COR-L47 (cell line): ENCODE results near the gene ALOXE3.

ENCODE experiments used
- DNase-seq: peaks from one replicate; lab custom pipeline; 2025; lab: John Stamatoyannopoulos, UW

The ALOXE3 gene

DNA sequence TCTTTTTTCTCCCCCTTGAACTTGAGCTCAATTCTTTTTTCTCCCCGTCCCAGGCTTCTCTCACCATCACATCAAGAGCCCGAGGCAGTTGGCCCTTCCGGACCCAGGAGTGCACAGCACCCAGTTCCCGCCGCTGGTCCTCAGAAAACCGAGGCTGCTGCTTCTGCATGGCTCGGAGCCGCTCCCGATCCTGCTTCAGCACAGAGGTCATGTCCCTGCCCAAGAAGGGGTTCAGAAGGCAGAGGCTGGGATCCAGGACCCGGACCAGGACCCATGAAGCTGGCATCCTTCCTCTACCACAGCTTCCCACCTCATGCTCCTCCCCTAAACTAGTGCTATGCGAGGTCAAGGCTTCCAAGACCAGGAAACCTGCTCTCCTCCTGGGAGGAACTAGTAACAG is 23.4 kb upstream of the ALOXE3 start:
- no peak for DNase-seq

DNA sequence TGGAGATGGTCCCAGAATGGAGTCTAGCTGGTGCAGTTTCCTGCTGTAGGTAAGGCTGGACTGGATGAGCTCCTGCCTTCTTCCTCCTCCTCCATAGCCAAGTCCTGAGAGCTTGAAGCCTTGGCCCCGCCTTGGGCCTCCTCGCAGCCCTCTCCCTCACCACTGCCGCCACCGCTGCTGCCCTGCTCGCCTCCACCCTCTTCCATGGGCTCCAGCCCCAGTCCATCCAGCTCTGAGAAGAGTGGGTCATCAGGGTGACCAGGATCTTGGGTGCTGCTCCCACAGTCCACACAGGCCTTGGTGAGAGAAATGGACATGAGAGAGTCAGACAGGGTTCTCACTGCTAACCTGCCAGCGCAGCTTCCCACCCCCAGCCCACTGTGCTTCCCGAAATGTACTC is 22.7 kb upstream of the ALOXE3 start:
- no peak for DNase-seq

DNA sequence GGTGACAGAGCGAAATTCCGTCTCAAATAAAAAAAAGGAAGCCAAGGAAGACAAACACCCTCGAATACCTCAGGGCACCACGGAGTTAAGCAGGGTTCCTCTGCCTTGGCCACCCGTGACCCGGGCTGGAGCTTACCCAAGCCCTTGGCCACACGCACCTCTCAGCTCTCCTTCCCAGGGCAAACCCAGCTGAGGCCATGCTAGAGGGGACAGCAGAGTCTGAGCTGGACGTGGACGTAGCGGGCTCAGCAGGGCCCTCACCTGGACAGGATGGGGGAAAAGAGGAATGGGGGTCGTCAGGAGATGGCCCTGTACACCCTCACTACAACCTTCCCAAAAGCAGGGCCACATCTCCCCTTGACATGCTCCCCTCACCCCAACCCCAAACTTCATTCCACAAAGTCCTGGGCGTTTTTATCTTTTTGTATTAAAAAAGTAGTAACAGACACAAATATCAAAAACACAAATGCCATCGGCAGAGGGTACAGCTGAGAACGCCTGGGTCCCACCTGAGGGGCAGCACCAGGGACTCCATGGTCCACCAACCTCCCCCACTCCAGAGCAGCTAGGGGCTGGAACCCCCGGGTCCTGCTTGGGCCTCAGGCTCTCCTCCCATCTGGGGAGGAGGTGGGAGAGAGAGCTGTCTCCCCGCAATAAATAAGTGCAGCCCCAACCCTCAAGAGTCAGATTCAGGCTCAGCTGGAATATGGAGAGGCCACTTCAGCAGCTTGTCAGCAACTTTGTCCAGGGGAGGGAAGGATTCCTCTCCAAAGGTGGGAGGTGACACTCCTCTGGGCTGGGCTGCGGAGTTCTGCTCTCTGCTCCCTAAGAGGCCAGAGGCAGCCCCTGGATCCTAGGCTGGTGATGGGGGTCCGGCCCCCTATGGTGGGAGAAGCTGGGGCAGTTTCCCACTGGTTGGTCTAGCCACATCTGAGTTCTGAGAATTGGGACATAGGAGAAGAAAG is 22.0 kb upstream of the ALOXE3 start:
- DNase-seq, result no peak

DNA sequence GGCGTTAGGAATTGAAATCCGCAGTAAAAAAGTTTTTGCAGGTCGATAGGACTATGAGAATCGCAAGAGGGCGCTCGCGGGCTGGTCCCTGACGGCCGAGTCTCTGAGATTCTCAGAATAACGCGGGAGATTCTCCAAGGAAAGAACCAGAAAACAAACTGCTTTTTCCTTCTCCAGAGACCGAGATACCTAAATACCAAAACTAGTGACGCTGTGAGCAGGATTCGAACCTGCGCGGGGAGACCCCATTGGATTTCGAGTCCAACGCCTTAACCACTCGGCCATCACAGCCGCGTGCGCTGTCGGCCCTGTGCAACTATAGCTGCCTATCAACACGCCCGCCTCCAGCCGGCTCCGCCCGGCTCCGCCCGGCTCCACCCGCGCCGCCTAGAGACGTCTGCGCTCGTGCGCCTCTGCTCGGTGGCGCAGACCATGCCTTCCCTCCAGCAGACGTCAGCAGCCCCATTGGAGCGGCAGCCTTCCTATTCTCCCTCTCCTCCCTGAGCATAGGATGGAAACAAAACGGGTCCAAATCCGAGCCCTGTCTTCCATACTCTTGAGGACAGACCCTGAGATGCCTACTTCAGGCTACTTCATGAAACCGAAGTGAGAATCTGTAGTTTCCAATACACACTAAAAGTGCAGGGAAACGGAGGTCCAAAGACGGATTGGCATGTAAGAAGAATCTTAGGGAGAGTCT is 20.5 kb upstream of the ALOXE3 start:
- DNase-seq, result peak; percentile 85

DNA sequence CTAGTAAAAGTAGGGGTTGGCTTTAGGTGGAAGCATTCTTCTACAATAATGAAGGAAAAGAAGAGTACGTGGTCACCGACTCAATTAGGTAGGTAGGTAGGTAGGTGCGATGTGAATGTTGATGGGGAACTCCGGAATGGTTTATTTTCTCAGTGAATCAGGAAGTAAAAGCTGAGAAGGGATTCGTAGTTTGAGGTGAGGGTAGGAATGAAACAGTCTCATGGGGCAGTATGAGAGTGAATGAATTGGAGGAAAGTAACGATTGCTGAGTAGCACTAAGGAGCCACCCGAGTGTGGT is 20.0 kb upstream of the ALOXE3 start:
- DNase-seq, result no peak

DNA sequence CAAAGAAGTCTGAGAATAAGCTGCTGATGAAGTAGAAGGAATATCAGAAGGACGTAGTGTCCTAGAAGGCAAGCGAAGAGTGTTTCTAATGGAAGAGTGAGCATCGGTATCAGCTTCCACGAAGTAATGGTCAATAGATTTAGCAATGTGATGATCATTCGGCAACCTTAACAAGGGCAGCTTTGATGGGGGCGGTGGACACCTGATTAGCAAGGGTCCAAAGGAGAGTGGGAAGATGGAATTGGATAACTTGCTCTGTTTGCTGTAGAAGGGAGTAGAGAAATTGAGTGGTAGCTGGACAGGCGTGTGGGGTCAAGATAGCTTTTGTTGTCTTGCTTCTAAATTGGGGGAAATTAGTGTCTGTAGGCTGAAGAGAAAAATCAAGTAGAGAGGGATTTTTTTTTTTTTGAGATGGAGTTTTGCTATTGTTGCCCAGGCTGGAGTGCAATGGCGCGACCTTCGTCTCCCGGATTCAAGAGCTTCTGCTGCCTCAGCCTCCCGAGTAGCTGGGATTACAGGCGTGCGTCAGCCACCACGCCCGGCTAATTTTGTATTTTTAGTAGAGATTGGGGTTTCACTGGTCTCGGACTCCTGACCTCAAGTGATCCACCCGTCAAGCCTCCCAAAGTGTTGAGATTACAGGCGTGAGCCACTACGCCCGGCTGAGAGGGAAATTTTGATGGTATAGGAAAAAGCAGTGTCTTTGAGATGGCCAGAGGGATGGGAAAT is 19.5 kb upstream of the ALOXE3 start:
- no peak for DNase-seq

DNA sequence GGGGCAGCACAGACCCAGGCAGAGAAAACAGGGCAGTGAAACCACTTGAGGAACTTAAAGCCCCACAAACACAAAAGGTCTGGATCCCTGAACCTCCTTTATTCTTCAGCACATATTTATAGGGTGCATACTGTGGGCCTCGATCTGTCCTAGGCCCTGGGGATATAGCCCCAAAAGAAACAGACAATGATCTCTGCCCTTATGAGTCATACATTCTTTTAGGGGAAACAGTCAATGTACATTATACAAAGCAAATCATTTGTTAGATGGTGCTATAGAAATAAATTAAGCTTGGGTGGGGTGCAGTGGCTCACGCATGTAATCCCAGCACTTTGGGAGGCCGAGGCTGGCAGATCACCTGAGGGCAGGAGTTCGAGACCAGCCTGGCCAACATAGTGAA is 15.6 kb upstream of the ALOXE3 start:
- DNase-seq, result no peak

DNA sequence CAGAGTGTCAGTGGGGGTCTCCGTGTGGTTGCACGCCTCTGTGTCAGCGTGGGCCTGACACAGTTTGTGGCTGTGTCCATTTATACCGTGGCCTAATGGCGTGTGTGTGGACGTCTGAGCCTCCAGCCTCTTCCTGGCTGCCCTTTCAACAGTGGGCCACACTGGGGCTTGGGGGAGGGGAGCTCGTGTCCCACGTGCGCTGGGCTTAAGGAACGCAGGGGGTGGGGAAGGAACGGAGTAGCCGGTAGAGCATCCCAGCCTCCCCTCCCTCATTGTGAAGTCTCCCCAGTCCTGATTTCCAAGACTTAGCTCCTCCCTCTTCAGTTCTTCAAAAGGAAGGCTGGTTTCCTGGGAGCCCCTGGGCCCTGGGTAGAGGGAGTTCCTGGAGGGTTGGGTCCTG is 15.1 kb upstream of the ALOXE3 start:
- DNase-seq, result no peak

DNA sequence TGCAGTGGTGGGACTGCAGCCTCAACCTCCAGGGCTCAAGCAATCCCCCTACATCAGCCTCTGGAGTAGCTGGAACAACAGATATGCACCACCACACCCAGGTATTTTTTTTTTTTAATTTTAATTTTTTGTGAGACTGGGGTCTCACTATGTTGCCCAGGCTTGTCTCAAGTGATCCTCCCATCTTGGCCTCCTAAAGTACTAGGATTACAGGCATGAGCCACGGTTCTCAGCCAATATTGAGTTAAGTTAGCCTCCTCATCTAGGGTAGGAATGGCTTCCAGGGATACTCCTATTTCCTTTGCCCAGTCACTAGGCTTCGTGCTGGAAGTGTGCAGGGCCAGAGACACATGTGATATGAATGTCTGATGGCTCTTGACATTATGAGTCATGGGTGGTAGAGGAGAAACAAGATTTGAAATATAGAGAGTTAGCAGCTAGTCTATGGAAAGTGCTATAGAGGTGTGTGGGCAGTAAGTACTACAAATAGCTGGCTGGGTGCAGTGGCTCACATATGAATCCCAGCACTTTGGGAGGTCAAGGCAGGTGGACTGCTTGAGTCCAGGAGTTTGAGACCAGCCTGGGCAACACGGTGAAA is 13.6 kb upstream of the ALOXE3 start:
- DNase-seq, result no peak

DNA sequence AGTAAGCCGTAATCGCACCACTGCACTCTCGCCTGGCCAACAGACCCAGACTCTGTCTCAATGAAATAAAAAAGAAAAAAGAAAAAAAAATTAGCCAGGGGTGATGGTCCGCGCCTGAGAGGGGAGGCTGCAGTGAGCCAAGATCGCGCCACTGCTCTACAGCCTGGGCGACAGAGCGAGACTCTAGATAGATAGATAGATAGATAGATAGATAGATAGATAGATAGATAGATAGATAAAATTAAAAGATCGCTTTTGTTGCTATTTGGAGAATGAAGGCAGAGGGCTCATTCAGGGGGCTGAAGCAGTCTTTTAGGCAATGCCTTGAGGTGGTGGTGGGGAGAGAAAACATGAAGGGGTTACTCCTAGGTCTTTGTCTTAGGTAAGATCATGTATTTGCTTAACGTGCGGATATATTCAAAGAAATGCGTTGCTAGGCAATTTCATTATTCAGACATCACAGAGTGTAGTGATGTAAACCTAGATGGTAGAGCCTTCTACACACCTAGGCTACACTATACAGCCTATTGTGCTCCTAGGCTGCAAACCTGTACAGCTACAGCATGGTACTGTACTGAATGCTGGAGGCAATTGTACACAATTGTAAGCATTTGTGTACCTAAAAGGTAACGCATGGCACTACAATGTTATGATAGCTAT is 9.9 kb upstream of the ALOXE3 start:
- DNase-seq, result no peak

DNA sequence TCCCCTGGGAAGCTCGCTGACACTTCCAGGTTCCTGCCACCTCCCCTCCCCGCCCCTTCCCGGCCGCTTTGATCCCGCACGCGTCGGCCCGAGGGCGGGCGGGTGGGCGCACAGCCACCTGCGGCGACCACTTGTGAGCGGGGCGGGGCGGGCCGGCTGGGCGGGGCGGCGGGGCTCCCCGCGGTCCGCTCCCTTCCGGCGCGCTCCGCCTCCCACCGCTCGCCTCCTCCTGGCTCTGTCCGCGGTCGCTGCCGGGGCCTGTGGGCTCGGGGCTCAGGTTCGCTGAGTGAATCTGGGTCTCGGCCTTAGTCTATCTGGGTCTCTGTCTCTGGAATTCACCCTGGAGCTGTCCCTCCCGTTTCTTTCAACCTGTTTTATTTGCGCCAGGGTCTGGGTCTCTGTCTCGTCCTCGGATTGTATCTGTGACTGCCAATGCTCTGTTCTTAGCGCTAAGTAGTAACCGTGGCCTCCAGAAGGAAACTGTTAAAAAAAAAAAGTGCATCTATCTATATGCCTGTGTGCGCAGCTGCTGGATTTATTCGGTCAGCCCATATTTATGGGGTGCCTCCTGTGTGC is 8.3 kb upstream of the ALOXE3 start:
- DNase-seq, result no peak

DNA sequence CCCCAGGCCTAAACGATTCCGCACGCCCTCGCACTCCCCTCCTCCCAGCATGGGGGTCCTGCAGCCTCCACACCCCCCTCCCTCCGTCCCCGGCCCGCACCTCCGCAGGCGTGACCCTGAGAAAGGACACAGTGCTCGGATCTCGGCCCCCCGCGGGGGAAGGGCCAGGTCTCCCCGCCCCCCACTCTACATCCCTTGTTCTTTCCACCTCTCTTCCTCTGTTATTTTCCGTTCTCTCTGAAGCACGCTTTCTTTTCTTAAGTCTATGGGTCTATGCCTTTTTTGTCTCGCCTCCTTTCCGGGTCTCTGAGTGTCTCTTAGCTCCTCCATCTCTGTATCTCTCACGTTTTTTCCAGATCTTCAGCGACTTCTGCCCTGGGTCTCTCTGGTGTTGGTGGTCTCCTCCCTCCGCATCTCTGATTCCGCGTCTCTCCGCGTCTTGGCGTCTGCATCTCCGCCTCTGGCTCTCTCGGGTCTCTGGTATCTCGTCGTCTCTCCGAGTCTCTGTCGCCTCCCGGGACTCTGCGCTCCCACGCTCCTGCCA is 7.7 kb upstream of the ALOXE3 start:
- no peak for DNase-seq

DNA sequence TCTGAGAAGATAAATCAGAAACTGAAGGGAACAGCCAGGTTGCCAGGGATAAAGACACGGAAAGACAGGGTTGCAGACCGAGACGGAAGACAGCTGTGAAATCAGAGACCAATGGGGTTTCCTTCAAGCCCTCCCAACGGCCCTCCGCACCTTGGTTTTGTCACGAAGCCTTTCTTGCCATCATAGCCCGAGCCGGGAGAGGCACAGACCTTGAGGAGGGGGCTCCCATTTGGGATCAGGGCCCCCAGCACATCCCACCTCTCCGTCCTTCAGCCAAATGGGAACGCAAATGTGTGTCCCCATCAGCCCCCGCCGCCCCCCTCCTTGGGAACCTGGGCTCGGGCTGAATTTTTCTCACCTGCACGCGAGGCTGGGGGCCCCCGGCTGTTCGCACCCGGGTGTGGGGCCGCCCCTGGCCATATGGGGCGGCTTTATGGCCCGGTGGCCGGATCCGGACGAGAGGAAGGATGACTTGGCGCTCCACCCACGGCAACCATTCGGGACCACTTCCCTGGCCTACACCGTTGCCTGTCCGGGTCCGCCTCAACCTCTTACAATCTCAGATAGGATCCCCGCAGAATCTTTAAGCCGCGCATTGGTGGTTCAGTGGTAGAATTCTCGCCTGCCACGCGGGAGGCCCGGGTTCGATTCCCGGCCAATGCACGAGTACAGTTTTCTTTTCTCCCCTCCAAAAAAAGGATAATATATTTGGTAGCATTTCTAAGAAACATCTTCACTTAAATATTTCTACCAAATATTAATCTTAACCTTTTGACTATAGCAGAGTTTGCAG is 7.0 kb upstream of the ALOXE3 start:
- DNase-seq, result no peak

DNA sequence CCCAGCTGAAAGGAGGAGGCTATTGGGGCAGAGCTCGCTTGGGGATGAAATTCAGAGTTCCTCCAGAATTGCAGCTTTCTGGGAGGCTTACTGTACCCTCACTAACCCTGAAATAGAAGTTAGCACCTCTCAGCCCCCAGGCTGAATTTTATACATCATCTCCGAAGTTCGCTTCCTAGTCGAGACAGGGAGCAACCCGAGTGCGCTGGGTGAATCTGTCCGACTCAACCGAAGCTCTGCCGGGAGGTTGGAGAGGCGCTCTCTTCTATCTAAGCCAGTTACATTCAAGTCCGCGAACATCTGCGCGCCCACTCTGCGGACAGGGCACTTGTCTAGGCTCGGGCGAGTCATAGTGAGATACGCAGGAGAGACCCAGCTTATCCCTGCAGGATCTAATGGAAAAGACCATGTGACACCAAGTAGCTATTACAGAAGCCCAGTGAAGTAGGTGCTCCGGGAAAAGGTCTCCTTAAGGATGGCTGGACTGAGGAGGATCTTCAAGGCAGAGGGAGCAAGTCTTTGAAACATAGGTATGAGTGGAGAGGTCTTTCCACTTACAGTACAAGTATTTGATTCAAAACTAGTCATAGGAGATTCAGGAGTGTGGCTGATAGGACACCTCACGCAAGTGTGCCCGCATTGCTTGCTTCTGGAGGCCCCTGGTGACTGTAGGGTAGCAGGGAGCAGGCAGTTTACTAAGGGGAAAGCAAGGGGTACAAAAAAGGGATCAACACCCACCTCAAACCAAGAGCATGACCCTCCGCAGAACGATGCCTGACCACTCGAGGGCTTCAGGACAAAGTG is 6.2 kb upstream of the ALOXE3 start:
- DNase-seq, result no peak

DNA sequence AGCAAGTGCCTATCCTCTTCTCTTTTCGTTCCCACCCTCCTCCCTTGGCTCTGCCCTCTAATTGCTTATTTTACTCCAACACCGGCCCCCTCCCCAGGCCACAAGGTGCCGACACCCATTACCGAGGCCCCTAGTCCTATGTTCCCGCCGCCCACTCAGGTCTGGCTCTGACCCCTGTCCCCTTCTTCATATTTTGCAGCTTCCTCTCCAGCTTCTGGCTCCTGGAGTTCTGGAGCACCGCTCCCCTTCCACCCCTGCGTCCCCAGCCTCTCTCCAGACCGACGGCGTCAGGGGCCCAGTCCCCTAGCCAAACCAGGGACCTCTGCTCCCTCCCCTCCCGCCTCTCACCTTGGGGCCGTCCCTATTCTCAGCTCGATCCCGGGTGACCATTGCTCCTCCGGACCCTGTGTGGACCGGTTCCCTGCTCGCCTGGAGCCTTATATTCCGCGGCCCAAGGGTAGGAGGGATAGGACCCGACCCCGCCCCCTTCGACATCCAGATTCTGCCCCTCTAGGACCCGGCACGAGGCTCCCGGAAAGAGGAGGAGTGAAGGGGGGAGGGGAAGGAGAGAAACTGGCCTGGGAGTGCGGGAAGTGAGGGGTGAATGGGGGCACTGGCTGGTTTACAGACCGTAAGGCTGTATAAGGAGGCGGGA is 5.5 kb upstream of the ALOXE3 start, which contains the start of gene HES7:
HES7 (minus strand) TSS at position 412 of the 655 bp plus-strand sequence; CDS start at position 390, 22 bp downstream.
- DNase-seq, result no peak

DNA sequence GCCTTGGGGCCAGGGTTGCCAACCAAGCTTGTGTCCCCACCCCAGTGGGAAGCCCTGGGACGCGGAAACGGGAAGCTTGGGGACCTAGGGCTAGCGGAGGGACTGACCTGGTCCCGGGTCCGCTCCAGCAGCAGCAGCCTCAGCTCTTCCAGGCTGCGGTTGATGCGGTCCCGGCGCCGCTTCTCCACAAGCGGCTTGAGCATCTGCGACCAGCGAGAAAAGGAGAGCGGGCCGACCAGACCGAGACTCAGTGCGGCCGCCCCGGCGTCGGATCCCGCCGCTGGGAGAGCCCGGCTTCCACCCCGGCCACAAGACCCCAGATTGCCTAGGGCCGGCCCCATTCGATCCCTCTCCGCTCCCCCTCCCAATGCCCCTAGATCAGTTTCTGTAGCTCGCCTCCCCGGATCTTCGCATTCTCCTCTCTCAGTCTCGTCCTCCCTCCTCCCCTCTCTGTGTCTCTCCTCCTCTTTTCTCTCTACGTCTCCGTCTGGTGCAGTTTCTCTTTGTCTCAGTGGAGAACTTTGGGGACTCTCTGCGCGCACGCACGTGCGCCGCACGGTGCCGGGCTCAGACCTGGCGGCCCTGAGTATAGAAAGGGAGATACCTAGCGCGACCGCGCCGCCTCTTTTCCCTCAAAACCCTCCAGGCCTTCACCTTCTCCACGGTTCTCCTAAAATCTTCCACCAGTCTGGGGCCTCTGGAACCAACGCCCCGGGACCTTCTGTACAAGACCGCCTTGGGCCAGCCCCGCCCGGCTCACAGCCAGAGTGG is 4.8 kb upstream of the ALOXE3 start:
- no peak for DNase-seq

DNA sequence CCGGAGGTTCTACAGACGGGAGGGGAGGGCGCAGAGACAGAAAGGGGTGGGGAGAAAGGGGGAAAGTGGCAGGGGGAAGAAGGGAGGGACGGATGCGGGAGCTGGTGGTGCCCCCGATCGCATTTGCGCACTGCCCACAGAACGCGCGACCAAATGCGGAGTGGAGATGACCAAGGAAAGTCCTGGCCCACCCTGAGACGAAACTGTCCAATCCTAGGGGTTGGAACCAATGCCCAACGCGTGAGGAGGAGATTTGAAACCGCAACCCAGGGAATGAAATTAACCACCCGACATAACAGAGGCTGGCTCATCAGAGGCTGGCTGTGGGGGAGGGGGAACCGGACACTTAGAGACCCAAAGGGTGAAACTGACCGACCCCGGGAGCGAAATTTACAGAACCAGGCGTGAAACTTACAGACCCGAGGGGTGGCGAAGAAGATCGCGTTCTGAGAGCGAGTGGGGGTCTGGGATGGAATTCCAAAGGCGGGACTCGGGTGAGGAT is 4.2 kb upstream of the ALOXE3 start:
- DNase-seq, result no peak
